NK-92 treated with Interleukin-12 subunit alpha and Interleukin-12 subunit beta, amount 100 ng/mL, for 24 hours (cell line): ENCODE results near the gene SCPEP1.

Experiments
- DNase-seq: peaks from one replicate; lab custom pipeline; 2025; lab: John Stamatoyannopoulos, UW

Gene SCPEP1

GRCh38 chr17:57001541-57001940, 23.6 kb downstream of the SCPEP1 start:
- no peak for DNase-seq

DNA sequence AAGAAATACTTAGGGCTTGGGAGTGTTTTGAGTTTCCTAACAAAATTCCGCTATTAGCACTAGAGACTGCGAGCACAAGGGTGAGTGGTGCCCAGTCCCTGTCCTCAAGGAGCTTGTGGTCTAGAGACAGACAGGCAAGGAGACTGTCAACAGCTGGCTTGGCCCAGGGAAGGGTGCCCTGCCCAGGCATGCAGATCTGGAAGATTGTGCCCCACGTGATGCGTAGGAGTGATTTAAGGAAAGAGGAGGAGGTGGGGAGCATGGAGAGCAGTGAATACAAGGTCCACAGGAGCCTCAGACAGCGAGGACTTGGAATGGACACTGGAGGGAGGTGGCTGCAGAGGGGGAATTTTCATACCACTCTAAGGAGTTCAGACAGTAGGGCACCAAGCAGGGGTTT, 25.0 kb downstream of the SCPEP1 start:
- no peak for DNase-seq

DNA sequence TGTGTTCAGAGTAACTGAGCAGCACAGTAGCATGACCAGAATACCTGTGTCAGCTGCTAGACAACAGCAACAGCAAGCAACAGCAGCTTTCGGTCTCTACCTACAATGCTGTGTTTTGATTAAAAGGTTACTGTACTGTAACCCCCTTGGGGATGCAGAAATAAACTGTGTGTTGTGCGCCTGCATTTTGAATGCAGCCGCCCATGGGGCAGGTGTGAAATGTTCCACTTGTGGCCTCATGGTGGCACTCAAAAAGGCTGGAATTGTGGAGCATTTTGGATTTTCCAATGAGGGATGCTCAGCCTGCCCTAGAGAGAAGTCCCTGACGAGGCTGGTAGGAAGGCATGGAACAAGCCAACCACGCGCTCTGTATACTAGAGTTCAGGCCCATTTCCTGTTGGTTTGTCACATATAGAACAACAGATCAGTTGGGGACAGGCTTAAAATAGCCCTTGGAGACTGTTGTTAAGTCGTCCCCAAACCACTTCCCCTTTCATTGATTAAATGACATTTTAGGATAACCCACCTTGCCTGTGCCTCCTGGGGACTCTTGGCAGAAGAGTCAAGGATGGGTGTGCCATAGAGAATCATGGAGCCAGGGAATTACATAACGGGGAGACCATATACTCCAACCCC, 27.1 kb downstream of the SCPEP1 start:
- DNase-seq, result peak; percentile 19

GRCh38 chr17:57006040-57006439, 28.1 kb downstream of the SCPEP1 start:
- DNase-seq, result no peak

DNA sequence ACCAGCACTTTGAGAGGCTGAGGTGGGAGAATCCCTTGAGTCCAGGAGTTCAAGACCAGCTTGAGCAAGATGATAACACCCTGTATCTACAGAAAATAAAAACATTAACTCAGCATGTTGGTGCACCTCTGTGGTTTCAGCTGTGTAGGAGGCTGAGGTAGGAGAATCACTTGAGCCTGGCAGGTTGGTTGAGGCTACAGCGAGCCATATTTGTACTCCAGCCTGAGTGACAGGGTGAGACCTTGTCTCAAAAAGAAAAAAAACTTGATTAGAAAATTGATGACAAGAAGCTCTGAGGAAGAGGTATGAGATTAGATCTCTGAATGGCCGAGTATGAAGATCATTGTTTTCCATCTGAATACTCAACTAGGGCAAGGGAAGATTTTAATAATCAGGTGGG, 31.0 kb downstream of the SCPEP1 start:
- no peak for DNase-seq

GRCh38 chr17:57009737-57010445, 32.0 kb downstream of the SCPEP1 start:
- DNase-seq, result peak; percentile 18

DNA sequence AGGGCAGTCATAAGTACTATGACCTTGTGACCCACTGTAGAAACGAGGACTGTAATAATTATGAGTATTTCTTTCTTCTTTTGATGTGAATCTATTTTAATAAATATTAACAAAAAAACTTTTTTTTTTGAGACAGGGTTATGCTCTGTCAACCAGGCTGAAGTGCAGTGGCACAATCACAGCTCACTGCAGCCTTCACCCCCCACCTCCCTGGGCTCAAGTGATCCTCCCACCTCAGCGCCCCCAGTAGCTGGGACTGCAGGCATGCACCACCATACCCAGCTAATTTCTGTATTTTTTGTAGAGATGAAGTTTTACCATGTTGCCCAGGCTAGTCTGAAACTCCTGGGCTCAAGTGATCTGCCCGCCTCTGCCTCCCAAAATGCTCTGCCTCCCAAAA, 32.6 kb downstream of the SCPEP1 start:
- no peak for DNase-seq

DNA sequence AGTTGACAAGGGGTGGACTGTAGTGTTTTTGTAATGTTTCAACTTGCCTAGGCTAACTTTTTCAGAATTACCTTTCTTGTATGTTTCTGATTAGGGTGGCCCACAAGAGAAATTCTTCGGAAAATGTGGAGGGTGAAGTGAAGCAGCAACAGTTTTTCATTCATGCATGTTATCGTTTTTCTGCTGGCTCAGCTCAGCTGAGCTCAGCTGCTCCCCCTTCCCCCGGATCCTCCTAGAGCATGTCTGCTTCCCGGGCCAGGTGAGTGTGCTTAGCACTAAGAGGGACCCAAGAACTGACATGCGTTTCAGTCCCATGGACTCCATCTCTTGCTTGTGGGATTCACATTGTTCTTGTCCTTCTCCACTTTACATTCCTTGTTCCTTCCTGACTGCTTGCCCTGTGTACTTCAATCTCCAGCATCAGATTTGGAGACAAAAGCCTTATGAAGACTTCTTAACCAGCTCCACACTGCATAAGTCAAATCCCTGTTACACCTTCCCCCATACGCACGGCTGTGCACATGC, 33.6 kb downstream of the SCPEP1 start:
- no peak for DNase-seq

DNA sequence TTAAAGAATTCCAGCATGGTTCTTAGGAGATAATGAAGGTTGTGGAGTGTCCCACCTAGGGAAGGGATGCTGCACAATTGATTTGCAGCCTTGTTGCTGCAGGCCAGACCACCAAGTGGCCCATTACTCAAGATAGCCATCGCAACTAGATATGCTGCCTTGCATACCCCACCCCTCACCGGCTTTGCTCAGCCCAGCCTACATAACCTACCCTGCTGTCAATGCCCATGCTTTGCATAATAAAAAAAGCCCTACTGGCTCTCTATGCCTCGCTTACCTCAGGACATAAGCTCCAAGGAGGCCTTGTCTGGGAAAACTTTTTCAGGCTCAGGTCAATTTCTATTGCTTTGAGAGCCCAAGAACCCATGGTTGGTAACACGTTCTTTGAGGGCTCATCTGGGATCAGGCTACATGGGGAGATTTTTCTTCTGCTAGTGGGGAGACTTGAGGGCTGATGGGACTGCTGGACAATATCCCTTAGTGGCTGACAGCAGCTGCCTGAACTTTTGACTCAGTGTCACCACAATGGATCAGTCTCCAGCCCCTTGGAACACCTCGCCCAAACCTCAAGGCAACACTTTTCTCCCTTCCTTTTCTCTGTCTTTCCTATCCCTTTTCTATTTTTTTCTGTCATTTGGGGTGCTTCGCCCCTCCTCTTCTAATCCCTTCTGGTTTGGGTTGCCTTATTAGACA, 38.3 kb downstream of the SCPEP1 start:
- DNase-seq, result no peak

DNA sequence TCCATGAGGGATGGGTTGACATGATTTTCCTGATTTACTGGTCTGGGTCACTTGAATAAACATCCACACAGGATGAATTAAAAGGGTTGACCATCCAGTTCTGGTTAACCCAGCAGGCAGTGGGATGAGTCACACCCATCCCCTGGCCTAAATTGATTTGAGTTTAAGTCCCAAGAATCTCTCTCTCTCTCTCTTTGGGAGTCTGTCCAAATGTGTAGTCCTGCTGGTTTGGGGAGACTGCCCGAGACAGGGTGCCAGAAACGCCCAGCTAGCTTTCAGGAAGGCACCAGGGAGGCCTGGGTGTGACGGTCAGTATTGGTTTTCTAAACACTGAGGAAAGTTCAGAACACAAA, 38.8 kb downstream of the SCPEP1 start:
- no peak for DNase-seq

- DNase-seq, result no peak
Observed at GRCh38 chr17:57017625-57018024, 39.7 kb downstream of the SCPEP1 start.

DNA sequence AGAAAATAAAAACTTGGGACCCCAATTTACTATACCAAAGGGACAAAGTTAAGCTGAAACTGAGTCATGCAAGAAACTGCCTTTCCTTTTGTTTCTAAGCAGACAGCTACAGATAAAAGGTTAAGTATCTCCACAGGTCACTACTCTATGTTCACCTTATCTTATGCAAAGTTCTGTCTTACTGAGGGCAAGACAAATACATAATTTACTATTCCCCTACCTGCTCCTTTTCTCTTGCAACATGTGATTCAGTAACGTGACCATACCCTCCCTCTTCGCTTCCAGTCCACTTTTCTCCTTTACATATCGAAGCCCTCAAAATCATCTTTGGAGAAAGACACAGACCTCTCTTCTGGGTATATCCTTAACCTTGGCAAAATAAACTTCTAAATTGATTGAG, 42.3 kb downstream of the SCPEP1 start:
- DNase-seq, result no peak

DNA sequence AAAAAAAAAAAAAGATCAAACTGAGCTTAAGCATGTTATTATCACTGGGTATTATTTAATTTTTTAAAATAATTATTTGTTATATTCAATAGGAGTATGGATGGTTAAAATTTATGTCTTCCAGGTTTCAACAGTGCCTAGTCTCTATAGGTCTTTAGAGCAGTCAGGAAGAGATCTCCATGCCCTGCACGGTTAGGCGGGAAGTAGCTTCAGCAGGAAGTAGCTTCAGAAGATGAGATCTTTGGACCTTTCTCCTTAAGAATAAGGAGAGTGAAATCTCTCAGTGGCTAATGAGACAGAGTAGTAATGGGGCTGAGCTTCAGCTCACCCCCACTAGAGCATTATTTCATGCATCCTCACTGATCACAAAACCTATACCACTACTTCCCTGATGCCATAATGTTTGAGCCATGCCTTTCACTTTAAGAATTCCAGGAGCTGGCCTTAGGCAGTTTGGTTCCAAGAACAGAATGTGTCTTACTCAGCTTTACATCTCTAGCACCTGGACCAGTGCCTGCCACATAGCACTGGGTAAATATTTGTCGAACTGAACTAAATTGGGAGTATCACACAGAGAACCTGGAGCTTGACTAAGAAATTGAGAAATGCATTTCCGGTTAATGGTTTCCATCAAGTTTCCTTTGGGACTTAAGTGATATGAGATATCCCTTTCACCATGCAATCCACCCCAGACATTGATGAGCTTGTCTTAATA, 43.5 kb downstream of the SCPEP1 start:
- no peak for DNase-seq

DNA sequence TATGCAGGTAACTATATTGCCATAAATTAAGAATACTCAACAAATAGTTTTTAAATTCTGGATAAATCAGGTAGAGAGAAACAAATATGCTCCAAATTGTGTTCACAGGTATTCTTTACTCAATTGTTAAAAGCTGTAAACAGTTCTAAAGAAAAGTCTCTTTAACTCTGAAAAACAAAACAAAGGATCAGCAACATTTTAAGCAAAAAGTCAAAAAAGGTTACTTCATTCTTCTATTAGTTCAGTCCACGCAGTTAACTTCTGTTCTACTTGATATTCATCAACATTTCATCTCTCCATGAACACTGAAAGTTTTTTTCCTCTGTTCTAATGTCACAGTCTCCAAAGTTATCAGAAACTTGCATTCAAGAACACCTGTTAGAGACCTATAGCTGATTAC, 47.9 kb downstream of the SCPEP1 start:
- no peak for DNase-seq

DNA sequence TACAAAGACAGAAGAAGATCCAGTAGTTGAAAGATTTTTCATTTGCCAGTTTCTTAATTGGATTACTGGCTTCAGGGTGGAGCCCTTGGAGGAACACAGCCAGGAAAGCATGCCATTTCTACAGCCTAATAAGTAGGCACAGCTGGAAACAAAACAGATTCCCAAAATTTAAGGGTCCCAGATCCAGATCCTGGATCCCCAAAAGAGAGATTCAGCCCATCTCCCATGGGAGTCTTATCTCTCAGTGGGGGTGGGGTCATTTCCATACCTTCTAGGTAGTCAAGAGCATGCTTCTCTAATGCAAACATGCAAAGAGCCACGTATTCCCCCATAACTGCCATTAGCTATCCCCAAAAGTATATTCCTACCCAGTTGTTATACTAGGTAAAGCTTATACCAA, 49.9 kb downstream of the SCPEP1 start:
- no peak for DNase-seq

DNA sequence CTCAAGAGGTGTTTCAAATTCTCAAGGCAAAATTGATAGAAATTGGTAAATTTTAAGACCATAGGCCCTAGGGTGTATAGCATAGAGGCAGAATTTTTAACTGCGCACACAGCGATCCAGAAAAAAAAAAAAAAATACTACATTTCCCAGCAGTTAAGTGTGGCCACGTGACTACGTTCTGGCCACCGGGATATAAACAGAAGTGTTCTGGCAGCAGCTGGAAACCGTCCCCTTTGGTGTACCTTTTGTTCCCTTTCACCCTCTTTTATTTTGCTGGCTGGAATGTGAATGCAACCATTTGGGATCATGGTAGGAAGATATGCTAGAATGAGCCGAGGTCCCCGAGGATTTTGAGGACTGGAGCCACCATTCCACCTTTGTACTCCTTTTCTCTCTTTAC, 54.4 kb downstream of the SCPEP1 start:
- DNase-seq, result no peak

DNA sequence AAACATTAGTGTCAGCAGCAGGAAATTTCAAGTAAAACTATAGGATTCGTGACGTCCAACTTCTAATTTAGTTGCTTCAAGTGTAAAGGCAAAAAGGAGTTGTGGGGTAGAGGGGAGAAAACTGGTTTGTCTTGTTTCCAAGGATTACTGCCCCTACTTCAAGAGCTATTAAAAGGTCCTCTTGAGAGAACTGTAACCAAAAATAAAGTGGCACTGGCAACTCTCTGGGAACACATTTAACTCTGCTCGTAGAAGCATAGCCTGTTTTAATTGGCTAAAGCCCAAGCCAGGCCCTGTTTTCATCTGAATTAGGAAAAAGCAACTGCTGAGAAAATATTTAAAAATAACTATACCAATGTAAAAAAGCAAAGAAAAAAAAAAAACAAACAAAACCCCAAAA, 55.4 kb downstream of the SCPEP1 start:
- DNase-seq, result no peak

DNA sequence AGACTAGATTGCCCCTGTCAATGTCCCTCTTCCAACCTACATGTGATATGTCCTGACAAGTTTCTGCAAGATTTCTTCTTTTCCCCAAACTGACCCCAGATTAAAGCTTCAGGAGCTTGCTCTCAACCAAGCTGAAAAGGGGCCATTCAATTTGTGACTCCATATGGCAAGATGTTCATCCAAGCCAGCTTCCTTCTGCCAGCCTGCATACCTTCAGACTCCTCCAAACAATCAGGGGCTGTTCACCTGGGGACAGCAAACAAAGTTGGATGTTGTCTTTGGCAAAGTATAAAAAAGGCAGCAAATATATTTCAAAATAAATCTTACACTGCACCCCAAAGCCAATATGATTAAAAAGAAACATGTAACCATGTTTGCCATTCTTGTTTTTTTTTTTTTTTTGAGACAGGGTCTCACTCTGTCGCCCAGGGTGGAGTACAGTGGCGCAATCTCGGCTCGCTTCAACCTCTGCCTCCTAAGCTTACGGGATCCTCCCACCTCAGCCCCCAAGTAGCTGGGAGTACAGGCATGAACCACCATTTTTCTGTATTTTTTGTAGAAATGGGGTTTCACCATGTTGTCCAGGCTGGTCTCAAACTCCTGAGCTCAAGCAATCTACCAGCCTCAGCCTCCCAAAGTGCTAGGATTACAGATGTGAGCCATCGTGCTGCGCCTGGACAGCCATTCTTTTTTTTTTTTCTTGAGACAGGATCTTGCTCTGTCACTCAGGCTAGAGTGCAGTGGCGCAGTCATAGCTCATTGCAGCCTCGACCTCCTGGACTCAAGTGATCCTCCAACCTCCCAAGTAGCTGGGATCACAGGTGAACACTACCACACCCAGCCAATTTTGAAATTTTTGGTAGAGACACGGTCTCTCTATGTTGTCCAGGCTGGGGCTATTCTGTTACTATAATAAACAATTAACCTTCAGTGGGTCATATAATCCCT, 57.1 kb downstream of the SCPEP1 start:
- no peak for DNase-seq

DNA sequence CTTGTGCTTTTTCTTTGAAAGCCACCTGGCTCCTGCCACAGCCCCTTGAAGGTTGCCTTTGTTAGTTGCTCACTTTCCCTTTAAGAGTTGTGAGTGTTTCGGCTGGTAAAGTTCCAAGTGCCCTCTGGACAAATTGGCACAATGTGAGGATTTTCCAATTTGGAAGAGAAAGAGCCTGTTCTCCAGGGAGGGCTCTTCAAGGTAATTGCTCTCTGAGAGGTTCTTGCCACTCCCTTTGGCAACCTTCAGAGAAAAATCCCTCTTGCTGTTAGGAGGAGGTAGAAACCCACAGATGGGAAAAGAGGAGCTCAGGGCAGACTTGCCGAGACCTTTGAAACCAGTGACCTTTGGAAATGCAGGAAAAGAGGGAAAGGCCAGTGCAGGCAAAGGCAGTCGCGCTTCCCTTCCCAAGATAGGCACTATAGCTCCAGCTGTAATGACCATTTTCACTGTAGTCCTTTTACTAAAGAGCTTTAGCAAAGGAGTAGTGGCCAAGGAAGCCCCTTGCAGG, 58.1 kb downstream of the SCPEP1 start:
- no peak for DNase-seq

GRCh38 chr17:57037411-57037810, 59.5 kb downstream of the SCPEP1 start:
- no peak for DNase-seq

DNA sequence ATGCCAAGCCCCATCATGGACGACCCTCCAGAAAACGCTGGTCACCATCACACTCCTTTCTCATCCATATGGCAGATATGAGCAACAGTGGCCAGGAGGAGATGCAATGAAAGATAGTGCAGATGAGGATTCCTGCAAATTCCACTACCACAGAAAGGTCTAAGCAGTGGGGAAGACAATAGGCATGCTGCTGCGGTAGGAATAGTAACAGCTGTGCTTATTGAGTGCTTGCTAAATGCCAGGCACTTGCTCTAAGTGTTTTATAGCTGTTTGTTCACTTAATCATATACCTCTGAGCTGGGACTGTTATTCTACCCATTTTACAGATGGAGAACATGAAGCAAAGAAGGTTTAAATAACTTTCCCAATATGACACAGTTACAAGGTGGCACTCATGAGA, 60.6 kb downstream of the SCPEP1 start:
- no peak for DNase-seq
